ENCODE measurements around the gene NPLOC4. TPM values are rescaled to one million over a fixed set of nuclear protein-coding genes. Genes with fewer than 3 reads are reported as not detected.

The NPLOC4 gene
- 87.5 TPM for total RNA-seq
- long read RNA-seq, full-length matches to known transcripts = 108 of 236 reads
- long read RNA-seq, partial matches to known transcripts = 28 of 236 reads
- long read RNA-seq, other reads (novel, unspliced or antisense) = 100 of 236 reads

DNA sequence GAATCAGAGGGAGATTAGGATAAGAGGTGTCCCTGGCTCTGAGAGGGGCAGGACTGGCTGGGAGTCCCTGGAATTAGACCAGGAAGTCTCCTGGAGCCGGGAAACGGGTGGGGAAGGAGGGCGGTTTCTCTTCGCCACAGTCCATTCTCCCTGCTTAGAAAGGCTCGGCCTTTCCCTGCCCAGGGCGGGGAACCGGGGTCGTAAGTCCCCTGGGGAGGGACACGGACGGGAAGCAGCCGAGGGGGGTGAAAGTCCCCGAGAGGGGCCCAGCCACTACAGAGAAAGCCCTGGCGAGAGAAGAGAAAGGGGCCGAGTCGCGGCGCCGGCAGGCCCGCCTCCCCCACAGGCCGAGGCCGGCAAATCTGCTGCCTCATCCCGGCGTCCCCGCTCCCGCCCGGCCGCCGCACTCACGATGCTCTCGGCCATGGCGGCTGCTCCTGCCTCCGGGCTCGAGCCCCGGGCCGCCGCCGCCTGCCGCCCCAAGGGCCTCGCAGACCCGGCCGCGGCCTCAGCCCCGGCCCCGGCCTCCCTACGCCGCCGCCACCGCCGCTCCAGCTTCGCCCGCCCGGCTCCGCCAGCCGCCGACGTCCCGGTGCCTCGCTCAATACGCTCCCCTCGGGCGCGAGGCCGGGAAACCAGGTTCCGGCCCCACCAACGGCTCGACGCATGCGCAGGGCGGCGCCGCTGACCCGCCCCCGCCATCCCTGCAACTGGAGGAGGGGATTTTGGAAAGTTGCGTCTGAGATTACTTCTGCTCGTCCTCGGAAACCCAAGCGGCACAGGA is at the start of gene NPLOC4, which contains the start of gene TSPAN10:
TSS of gene NPLOC4 (minus strand) at position 608 of the 784 bp plus-strand sequence. CDS start at position 426, 182 bp downstream.
TSS of gene TSPAN10 (plus strand) at position 692 of the 784 bp plus-strand sequence. CDS start 5,217 bp downstream, outside the sequence.
- DNase-seq = peak; percentile 88
- Histone ChIP-seq H3K4me3 (peak within 1 kb of the TSS; percentile 94), H3K27ac (replicated peaks) (peak within 1 kb of the TSS; percentile 96), H3K27me3 (ENCODE audit: low read depth) (no peaks in the 10 kb centered on the region), H3K36me3 (peaks cover under 1% of the 10 kb centered on the region), H3K9me3 (replicated peaks) (no peaks in the 10 kb centered on the region), H3K4me1 (peaks cover 54% of the 10 kb centered on the region)
- intact Hi-C loops (cut with micrococcal nuclease) = no loop called here
- TF ChIP-seq, protein P1, sequence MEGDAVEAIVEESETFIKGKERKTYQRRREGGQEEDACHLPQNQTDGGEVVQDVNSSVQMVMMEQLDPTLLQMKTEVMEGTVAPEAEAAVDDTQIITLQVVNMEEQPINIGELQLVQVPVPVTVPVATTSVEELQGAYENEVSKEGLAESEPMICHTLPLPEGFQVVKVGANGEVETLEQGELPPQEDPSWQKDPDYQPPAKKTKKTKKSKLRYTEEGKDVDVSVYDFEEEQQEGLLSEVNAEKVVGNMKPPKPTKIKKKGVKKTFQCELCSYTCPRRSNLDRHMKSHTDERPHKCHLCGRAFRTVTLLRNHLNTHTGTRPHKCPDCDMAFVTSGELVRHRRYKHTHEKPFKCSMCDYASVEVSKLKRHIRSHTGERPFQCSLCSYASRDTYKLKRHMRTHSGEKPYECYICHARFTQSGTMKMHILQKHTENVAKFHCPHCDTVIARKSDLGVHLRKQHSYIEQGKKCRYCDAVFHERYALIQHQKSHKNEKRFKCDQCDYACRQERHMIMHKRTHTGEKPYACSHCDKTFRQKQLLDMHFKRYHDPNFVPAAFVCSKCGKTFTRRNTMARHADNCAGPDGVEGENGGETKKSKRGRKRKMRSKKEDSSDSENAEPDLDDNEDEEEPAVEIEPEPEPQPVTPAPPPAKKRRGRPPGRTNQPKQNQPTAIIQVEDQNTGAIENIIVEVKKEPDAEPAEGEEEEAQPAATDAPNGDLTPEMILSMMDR (IDR thresholded peaks at IDR 0.05; ENCODE audit: borderline replicate concordance) = no peak

DNA sequence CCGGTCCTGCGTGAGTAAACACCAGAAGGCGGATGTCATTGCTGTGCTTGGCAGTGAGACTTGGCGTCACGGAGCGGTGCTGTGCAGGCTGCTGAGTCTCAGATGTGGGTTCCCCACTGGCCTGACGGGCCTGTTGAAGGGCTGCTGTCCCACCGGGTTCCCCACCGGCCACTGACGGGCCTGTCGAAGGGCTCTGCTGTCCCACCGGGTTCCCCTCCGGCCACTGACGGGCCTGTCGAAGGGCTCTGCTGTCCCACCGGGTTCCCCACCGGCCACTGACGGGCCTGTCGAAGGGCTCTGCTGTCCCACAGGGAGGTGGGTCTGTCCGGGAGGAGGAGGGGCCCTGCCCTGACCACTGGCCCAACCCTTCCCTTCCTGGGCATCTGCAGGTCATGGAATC is 49.7 kb upstream of the NPLOC4 start:
- Histone ChIP-seq H3K4me1 (peaks cover 44% of the 10 kb centered on the region), H3K4me3 (no peak overlapping the region), H3K36me3 (peaks cover 61% of the 10 kb centered on the region), H3K27ac (replicated peaks) (no peak overlapping the region), H3K9me3 (replicated peaks) (no peaks in the 10 kb centered on the region), H3K27me3 (ENCODE audit: low read depth) (no peaks in the 10 kb centered on the region)
- DNase-seq = no peak
- TF ChIP-seq, protein P1 (IDR thresholded peaks at IDR 0.05; ENCODE audit: borderline replicate concordance) = no peak
- intact Hi-C loops (cut with micrococcal nuclease) = no loop called here

DNA sequence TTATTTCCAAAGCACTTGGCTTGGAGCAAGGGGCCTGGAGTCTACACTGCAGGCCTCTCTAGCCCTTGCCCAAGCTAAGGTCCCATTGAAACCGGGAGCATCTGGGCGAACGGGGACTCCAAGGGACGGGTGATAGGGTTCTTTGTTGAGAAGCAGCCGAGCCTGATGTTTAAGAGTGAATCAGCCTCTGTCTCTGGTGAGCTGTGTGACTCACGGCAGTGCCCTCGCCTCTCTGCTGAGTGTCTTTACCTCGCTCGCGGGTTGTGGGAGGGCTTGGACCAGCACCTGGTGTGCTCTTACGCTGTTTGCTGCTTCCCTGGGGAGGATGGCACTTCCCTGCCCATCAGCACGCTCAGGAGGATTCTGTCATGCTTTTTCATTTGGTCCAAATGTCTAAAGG is 48.2 kb upstream of the NPLOC4 start:
- no peak for DNase-seq
- Histone ChIP-seq H3K27me3 (ENCODE audit: low read depth) (no peaks in the 10 kb centered on the region), H3K4me3 (peak overlapping the region; percentile 96), H3K4me1 (peaks cover 52% of the 10 kb centered on the region), H3K9me3 (replicated peaks) (no peaks in the 10 kb centered on the region), H3K27ac (replicated peaks) (no peak overlapping the region), H3K36me3 (peaks cover 46% of the 10 kb centered on the region)
- TF ChIP-seq, protein P1 (IDR thresholded peaks at IDR 0.05; ENCODE audit: borderline replicate concordance) = no peak
- intact Hi-C loops (cut with micrococcal nuclease) = no loop called here

DNA sequence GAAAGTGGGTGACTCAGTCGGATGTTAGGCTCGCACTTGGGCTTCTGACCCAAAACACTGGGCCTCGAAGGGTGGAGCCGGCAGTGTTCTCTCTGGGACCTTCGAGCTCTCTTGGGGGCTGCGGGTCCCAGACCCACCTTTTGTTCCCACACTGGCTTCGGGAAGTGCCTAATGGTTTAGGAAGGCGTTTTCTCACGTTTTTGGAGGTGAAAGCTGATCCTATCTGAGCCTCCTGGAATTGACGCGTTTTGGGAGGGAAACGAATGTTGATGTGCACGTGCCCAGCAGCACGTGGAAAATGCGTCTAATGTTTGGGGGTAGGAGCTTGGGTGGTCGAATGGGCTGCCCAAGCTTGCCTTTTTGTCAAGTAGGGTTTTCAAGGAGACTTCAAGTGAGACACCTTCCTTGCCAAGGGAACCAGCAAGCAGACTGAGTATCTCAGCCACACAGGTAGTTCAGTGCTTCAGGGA is 47.6 kb upstream of the NPLOC4 start:
- Histone ChIP-seq H3K27ac (replicated peaks) (peak overlapping the region; percentile 92), H3K27me3 (ENCODE audit: low read depth) (no peaks in the 10 kb centered on the region), H3K4me1 (peaks cover 56% of the 10 kb centered on the region), H3K9me3 (replicated peaks) (no peaks in the 10 kb centered on the region), H3K36me3 (peaks cover 40% of the 10 kb centered on the region), H3K4me3 (peak overlapping the region; percentile 96)
- no peak for DNase-seq
- TF ChIP-seq, protein P1 (IDR thresholded peaks at IDR 0.05; ENCODE audit: borderline replicate concordance) = no peak
- intact Hi-C loops (cut with micrococcal nuclease) = no loop called here

DNA sequence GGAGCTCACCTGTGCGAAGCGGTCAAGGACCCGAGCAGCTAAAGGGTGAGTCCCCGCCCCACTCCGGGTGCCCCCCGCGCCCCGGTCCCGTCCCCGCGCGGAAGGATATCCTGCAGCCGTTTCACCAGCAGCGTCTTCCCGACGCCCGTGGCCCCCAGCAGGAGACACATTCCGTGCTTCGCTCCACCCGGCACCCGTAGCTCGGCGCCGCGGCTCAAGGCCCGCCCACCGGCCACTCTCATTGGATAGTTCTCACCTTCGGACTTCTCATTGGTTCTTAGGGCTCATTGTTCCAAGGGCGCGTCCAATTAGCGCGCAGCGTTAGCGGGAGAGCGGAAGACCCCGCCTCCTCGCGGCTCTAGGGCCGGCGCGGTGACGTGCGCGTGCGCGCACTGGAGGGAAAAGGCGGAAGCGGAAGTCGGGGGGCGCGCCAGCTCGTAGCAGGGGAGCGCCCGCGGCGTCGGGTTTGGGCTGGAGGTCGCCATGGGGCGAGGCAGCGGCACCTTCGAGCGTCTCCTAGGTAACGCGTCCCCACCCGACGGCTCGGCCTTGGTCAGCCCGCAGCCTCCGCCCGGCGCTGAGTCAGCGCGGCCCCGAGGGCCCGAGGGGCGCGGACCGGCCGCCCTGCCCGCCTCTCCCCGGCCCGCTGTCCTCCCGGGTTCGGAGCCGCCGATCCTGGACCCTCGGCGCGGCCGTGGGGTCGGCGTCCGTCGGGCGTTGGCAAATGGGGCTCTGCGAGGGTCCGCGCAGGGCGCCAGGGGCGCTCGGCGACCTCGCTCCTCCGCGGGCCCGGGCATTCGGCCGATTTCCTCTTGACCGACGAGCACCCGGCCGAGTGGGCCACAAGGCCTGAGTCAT is 46.9 kb upstream of the NPLOC4 start, which contains the start of the genes ARL16 and HGS:
TSS of gene ARL16 (minus strand) at position 214 of the 858 bp plus-strand sequence. CDS start at position 170, 44 bp downstream.
TSS of gene HGS (plus strand) at position 428 of the 858 bp plus-strand sequence. CDS start at position 484, 56 bp downstream.
- Histone ChIP-seq H3K9me3 (replicated peaks) (no peaks in the 10 kb centered on the region), H3K27me3 (ENCODE audit: low read depth) (no peaks in the 10 kb centered on the region), H3K27ac (replicated peaks) (peak within 1 kb of the TSS; percentile 92), H3K4me3 (peak within 1 kb of the TSS; percentile 96), H3K36me3 (peaks cover 33% of the 10 kb centered on the region), H3K4me1 (peaks cover 56% of the 10 kb centered on the region)
- TF ChIP-seq, protein P1 (IDR thresholded peaks at IDR 0.05; ENCODE audit: borderline replicate concordance) = no peak
- DNase-seq = peak; percentile 97
- intact Hi-C loops (cut with micrococcal nuclease) = no loop called here
